Stimulated activated CD4-positive, alpha-beta T cell treated with anti-CD3 and anti-CD28 coated beads, Interleukin-1b, Interleukin-23, amount 100 ng/mL, for 24 hours (primary cell): ENCODE data around the gene NOL11.
"Not testable (repeated sequence)": the region's sequence is repeated elsewhere in the genome, so short reads cannot be mapped to it uniquely, and the experiment has no call there.

Experiments
- DNase-seq, 4 experiments: peaks; one replicate each; pipeline ENCODE4 v3.0.0-alpha.2; 2020; ENCODE audit warnings: low read depth in 4 of 4, low spot score in 1 of 4

The NOL11 gene

GRCh38 chr17:67753026-67753425 is 35.3 kb downstream of the NOL11 start:
- DNase-seq, result no peak

GRCh38 chr17:67754001-67754400 is 36.3 kb downstream of the NOL11 start:
- DNase-seq, result no peak

GRCh38 chr17:67754686-67755085 is 37.0 kb downstream of the NOL11 start:
- DNase-seq, result not testable (repeated sequence)

GRCh38 chr17:67756766-67757165 is 39.0 kb downstream of the NOL11 start:
- not testable (repeated sequence) for DNase-seq

- DNase-seq, result no peak
These were observed 41.8 kb downstream of the NOL11 start for GRCh38 chr17:67759355-67760171.

- no peak for DNase-seq
These were observed 47.9 kb downstream of the NOL11 start for GRCh38 chr17:67765623-67766022.

- no peak for DNase-seq
These were observed 51.5 kb downstream of the NOL11 start for GRCh38 chr17:67769231-67769630.

- no peak for DNase-seq
These were observed 52.8 kb downstream of the NOL11 start for GRCh38 chr17:67770539-67770938.

GRCh38 chr17:67772679-67773078 is 54.9 kb downstream of the NOL11 start:
- DNase-seq, result no peak

GRCh38 chr17:67773246-67773645 is 55.5 kb downstream of the NOL11 start:
- DNase-seq, result no peak

GRCh38 chr17:67779098-67779672 is 61.4 kb downstream of the NOL11 start:
- DNase-seq, result peak in 1 of 4 experiments; percentile 8

GRCh38 chr17:67784364-67785121 is 66.8 kb downstream of the NOL11 start:
- no peak for DNase-seq

- no peak for DNase-seq
These were observed 67.4 kb downstream of the NOL11 start for GRCh38 chr17:67785122-67785477.

- no peak for DNase-seq
These were observed 67.8 kb downstream of the NOL11 start for GRCh38 chr17:67785504-67785903.
